ENCODE results near the gene GNA14.
"Not testable (repeated sequence)": the region's sequence is repeated elsewhere in the genome, so short reads cannot be mapped to it uniquely, and the experiment has no call there.

The GNA14 gene

DNA sequence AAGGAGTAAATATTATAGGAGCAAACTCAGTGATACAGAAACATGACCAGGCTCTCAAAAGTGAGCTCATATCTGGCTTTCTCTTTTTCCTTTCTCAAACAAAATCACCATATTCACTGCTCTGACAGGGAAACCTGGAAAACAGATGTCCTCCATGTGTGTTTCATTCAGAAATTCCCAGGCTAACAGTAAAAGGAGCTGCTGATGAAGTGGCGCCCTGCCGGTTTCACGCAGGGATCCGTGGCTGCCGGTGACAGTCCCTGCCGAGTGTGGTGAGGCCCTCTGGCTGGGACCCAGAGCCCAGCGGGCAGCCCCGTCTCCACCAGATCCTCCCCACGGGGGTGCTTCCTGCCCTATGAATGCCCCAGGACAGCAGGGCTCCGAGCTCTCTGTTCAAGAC, 208.1 kb downstream of the GNA14 start:
- DNase-seq: no peak

DNA sequence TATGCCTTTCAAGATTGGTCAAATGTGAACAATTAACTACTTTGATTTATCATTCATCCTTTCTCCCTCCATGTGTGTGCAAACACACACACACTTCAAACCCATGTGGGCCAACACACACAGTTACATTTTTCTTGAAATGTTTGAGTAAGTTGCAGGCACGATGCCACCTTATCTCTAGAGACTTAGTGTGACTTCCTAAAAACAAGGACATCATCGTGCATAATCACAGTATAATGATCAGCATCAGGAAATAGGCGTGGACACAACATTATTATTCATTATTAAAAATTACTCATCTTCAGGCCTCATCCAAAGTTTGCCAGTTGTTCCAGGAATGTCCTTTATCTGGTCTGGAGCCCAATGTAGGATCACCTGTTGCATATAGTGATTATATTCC, 209.5 kb downstream of the GNA14 start:
- DNase-seq: no peak

DNA sequence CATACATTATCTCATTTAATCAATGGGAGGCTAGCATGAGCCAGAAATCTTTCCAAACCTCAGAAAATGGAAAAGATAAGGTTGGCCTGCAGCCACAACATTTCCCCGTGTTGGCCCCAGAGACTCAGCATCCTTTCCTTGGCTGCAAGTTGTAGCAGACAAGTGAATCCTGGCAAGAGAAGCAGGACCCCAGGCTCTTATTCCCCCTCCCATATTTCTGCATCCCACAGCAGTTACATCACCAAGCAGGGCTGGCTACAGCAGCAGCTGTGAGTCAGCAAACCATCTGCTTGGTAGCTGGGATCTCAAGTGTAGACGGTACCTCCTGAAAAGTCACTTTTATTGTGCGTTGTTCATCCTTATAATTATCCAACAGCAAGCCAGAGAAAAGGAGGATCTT, 212.4 kb downstream of the GNA14 start:
- DNase-seq: no peak

DNA sequence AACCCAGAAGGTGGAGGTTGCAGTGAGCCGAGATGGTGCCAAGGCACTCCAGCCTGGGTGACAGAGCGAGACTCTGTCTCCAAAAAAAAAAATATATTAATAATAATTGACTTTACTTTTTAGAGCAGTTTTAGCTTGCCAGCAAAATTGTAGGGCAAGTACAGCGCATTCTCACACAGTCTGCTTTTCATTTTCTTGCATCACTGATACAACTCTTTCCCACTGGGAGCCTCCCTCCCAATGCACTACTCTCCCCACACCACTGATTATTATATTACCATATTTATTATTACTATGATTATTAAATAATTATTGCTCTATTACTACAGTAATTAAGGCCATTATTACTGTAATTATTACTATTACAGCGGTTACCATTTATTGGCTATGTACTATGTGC, 212.8 kb downstream of the GNA14 start:
- DNase-seq: no peak

DNA sequence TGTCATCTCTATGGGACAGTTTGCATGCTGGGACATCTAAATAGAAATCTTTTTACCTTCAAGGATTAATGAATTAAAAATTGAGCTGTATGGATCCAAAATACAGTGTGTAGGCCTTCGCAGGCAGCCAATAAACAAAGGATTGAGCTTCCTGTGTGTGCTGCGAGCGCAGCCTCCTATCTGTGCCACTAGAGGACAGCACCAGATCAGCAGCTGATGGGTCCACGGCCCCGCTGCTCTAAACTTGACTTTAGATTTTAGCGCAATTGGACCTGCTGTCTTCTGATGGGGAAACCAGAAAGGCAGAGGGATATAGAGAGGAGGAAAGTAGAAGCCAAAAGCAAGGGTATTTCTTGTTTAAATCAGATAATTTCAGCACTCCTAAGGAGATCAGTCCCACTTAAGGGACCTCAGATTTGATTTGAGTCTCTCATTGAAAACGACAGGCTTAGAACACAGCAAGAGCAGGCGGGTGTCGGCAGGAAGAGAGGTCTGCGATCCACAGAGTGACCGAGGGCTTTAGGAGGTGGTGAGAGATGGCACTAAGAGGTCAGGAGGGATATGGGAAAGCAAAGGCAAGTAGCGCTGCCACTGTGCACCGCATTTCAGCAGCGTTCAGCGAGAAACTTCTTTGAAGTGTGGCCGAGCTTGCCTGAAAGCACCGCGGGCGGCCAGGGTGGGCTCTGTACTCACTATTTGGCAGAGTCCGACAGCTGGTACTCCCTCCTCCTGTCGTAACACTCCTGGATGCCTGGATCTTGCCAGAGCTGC, 214.3 kb downstream of the GNA14 start:
- DNase-seq: no peak

DNA sequence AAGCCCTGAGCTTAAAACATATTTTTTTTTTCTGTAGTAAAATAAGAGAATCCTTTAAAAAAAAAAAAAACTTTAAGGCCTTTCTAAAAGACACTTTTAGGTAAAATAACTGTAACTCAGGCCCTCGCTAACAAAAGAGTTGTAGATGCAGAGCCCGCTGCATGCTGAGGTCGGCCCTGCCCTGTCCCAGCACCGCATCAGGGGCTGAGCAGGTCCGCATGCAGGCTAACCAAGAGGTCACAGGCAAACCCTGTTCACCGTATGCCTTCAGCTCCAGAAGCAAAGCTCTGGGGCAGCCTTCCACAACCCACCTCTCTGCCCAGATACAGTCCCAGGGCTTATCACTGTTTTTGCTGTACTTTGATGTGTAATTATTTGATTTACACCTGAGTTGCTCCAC, 216.1 kb downstream of the GNA14 start:
- no peak for DNase-seq

DNA sequence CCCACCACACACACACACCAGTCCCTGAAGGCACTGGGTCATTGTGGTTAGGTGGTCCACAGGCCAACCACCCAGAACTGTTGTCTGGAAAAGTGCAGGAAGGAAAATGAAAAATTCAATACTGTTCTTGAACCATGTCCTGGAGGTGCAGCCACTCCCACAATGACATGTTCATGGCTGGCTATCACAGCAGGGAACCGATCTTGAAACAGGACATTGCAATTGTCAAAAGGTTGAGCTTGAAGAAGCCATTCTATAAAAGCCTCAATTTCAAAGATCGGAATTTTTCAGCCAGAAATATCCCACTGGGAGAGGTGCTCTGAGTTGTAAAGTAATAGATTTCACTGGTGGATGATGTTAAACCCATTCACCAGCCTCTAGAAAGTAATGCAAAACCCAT, 218.2 kb downstream of the GNA14 start:
- no peak for DNase-seq

DNA sequence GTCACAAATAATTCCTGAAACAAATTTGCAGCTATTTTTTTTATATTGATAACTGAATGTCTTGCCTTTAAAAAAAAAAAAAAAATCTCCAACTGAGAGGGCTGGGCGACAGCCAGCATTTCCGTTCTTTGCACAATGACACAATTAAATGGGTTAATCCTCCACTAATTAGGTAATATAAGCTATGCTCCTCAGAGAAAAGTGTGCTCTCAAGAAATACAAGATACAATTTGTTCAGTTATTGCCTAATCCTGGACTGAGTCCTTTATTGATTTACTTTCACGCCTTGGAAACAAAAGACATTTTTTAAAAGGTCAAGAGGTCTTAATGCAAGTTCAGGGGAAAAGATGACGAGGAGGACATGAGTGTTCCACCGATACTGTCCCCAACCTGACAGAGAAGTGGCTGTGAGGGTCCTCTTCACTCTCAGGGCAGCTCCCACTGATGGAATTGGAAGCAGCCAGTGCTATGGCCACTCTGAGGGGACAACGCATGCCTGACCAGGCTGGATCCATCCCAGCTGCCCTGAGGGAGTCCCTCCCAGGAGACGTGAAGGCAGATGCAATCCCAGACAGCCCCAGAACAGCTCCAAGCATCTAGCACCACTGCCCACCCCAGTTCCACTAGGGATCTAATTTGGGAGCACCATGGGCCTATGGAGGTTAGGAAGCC, 220.7 kb downstream of the GNA14 start:
- DNase-seq: no peak

DNA sequence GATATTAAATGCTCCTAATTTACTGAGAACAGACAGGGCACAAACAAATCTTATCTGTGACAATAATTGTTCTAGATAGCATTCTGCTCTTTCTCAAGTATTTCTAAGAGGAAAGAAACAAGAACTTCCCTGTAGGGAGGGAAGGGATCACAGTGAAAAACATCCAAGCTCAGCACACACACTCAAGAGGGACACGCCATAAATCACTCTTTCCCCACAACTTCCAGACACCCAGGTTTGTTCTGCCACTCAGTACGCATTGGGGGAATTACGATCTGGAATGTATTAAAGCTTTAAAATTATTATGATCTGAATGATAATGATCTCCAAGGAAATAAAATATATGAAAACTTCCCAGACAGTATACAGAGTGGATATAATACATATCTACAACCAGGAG, 221.4 kb downstream of the GNA14 start:
- DNase-seq: no peak

DNA sequence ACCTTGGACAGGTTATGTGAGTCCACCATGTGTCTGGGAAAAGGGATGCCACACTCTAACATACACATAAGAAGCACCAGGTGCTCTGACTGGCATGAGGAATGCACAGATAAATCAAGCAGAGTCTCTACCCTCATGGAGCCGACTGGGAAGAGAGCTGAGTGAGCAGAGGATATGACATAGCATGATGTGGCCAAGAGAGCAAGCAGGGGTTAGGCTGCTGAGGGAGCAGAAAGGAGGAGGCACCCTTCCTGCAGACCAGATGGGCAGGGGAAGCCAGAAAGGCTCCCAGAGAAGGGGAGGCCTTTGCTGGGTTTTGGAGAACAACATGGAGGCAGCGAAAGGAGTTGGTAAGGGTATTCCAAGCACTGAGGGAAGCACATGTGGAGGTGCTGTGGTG, 223.1 kb downstream of the GNA14 start:
- no peak for DNase-seq

DNA sequence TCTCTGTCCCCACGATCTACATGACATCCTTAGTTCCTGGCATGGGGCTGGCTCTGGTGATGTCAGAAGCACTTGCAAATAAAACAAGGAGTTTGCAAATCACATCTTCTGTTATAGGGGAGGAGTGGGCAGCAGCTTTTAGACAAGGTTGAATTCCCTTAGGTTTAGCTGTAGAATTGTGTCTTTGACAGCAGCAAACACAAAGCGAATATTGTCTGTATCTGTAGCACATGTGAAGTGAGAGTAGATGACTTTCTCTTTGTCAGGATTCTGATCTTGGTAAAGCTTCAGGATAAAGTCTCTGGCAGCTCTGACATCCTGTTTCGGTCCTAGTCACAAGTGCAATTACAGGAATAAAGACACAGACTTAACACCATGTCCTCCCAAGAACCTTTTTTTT, 224.3 kb downstream of the GNA14 start:
- DNase-seq: no peak

DNA sequence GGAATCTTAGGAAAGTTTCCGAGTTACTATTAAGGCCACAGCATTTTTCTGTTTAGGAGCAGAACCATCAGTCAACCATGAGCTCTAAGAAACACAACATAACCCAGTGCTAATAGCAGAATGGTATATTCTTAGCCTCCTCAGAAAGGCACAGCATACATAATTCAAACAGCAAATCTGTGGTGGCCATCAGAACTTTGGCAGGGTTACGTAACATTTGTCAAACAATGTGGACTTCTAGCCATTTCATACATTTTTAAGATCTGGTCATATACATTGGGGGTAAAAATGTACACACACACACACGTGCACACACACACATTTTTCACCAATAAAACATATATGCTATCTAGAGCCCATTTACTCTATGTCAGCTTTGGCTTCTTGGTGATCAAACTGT, 225.2 kb downstream of the GNA14 start:
- no peak for DNase-seq

DNA sequence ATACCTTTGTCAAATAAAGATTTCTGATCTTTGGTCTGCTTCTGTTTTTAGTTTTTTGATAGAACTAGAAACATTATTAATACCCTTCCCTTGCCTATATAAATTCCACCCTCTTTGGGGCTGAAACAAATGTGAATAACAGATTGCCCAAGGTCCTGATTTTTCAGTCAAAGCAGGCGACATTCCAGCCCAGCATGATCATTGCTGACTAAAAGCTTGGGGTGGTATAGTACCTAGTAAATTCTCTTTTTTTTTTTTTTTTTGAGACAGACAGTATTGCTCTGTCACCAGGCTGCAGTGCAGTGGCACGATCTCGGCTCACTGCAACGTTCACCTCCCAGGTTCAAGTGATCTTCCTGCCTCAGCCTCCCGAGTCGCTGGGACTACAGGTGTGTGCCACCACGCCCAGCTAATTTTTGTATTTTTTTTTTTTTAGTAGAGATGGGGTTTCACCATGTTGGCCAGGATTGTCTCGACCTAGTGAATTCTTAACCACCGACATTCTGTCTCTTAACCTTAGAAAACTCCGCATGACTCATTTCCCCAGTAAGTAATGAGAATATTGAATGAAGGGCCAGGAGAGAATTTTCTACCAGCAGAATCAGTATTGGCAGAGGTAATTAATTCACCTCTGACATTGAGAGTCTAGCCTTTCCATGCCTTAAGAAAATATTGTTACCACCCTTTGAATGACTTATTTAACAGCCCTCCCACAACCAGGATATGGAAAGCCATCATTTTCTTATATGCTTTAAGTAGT, 226.4 kb downstream of the GNA14 start:
- DNase-seq: no peak

DNA sequence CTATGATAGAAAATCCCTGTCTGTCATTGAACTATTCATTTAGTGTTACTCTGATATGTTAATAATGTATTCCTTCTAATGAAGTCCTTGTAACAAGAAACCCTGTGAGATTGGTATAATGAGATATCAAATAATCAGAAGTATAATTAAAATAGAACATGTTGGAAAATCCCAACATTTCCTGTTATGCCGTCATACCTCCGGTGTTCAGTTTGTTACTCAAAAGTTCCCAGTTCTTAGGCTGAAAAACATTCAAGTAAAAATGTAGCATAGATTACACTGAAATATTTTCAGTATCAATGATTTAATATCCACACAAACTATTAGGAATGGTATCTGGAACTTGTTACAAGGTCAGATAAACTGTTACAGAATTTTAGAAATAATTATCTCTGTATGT, 227.5 kb downstream of the GNA14 start:
- no peak for DNase-seq

DNA sequence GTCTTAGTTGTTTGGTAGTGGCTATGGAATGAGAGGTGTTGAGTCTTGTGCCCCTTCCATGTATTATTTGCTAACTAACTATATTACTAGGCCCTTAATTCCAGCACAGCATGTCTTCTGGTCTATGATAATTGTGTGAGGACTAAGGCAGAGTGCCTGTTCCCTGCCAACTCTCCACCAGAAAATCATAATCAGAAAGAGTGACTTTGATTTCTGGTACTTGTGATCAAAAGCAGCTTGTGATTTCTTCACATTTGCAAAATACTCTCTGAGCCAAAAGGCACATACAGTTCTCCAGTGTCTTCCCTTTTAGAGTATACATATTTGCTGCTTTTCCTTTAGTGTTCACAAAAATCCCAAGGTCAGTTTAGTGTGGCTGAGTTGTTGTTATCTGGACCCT, 229.9 kb downstream of the GNA14 start:
- no peak for DNase-seq

DNA sequence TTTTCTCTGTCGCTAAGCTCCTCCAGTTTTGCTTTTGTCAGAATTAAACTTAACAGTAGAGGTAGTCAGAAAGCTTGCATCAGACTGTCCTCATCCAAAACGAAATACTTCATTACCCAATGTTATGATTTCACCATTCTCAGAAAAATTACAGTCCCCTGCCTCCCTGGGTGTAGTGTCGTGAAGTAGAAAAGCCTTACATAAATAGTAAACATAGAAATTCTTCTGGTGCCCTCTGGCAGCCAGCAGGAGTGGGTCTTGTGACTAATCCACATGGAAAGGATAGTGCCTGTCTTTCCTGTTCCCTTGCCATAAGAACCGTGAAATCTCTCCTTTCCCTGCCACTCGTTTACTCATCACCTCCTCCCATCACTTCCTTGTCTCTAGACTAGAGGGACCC, 230.6 kb downstream of the GNA14 start:
- DNase-seq: no peak

DNA sequence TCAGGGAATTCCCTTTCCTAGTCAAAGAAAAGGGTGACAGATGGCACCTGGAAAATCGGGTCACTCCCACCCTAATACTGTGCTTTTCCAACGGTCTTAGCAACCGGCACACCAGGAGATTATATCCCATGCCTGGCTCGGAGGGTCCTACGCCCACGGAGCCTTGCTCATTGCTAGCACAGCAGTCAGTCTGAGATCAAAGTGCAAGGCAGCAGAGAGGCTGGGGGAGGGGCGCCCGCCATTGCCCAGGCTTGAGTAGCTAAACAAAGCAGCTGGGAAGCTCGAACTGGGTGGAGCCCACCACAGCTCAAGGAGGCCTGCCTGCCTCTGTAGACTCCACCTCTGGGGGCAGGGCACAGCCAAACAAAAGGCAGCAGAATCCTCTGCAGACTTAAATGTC, 239.6 kb downstream of the GNA14 start:
- not testable (repeated sequence) for DNase-seq

DNA sequence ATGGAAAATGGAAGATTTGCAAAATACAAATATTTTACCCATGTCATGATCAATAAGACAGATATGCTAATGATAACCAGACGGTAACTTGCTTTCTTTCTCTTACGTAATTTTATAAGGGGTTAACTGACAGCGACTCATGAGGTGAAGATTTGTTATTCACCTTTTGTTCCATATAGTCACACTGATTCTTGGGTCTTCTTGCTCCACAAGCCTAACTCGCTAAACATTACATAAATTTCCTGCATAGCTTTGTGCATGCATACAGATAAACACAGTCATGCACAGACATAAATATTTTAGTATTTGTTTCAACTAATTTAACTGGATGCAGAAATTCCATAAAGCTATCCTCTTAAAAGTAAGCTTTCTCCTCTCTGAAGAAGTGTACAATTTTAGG, 244.9 kb downstream of the GNA14 start:
- no peak for DNase-seq

DNA sequence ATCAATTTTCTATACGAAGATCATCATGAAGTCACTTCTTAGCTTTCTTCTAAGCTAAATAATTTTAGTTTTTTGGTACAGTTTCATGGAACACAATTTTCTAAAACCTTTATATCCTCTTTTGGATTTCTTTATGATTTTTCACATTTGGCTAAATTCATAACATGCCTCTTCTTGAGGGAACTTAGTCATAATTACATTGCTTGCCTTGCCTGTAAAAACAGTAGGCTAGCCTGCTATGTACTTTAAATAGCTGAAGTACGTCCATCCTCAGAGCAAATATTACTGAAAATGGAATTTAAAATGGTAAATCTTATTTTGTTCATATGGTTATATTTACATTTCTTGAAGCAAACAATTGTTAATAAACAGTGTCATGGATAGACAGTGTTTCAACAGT, 245.8 kb downstream of the GNA14 start:
- DNase-seq: no peak

DNA sequence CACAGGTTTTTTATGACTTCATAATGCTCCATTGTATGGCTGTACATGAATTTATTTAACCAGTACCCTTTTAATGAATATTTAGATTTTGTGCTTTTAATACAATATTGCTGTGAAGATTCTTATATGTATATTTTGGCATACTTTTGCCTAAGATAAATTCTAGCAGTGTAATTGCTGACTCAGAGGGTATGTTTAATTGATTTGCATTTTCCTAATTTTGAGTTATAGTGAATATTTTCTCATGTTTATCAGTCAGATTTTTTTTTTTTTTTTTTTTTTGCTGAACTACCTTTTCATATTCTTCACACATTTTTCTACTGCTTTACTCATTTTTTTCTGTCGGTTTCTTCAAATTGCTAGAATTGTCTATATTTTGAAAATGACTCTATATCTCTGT, 248.2 kb downstream of the GNA14 start:
- no peak for DNase-seq

DNA sequence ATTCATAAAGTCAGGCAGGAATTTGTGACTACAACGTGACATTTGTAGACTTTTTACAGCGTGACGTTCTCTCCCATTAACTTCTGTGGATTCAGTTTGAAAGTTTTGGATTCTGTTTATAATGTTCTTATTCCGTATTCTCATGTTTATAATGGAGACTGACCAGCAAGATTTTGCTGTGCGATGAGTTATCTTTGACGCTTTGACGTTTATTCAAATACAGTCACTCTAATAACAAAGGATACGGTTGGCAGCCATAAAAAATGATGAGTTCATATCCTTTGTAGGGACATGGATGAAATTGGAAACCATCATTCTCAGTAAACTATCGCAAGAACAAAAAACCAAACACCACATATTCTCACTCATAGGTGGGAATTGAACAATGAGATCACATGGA, 249.5 kb downstream of the GNA14 start:
- DNase-seq: not testable (repeated sequence)

DNA sequence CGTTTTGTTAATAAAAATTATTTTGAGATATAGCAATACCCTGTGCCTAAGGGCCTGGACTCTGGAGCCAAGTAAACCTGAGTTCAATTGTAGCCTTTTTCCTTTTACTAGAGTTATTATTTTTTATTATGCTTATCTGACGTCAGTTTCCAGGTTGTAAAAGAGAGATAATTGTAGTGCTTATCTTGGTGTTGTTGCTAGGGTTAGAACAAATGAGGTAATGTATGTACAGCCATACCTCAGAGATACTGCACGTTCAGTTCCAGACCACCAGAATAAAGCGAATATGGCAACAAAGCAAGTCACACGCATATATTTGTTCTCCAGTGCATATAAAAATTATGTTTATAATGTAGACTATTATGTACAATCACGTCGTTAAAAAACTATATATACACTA, 255.8 kb downstream of the GNA14 start:
- no peak for DNase-seq

DNA sequence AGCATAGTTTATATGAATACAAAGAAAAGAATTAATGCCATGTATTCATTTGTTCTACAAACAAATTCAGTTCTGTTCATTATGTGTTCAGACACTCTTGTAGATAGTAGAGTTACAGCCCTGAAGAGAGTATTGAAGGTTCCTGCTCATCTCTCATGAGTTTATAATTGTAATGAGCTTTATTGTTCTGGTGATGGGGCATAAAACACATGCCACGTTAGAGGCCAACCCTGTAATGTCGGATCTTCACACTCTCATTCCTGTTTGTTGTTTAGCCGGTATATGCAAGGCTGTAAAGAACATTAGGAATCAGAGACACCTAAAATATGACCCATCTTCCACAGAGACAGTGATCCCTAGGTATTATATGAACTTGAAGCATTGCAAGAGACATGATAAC, 256.3 kb downstream of the GNA14 start:
- no peak for DNase-seq

DNA sequence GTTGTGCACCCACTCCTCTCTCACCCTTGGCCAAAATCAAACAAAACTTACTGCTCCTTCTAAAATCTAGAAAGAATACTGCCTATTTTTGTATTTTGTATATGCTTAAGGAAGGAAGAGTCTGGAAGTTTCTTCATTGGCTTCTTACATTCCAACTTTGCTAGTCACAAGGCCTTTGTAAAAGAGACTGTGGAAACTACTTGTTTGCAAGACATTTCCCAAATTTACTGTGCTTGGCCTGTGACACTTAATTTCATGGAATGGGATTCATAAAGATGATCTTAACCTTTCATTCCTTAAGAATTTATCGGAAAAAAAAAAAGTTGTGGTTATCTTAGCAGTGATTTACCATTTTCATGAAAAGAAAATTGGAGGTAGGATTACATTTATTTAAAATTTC, 261.9 kb downstream of the GNA14 start:
- DNase-seq: no peak
